HG03565 (cell line): ENCODE measurements around the gene MEX3C.

Experiments
- ATAC-seq: cut with Tn5 transposase; IDR thresholded peaks from one replicate; pipeline ENCODE4 v1.9.1; 2021; ENCODE audit warnings: mild to moderate bottlenecking, moderate library complexity; ENCODE audit not compliant: unreplicated experiment

MEX3C gene

GRCh38 chr18:51192026-51192425 is 5.5 kb downstream of the MEX3C start:
- no peak for ATAC-seq

GRCh38 chr18:51191128-51191717 is 6.3 kb downstream of the MEX3C start:
- no peak for ATAC-seq

- ATAC-seq, result no peak
Measured at GRCh38 chr18:51190000-51190399, 7.5 kb downstream of the MEX3C start.

- ATAC-seq, result no peak
Measured at GRCh38 chr18:51188024-51188701, 9.3 kb downstream of the MEX3C start.

GRCh38 chr18:51185075-51185474 is 12.4 kb downstream of the MEX3C start:
- ATAC-seq, result no peak

GRCh38 chr18:51184091-51184457 is 13.4 kb downstream of the MEX3C start:
- no peak for ATAC-seq

GRCh38 chr18:51183372-51184090 is 13.9 kb downstream of the MEX3C start:
- no peak for ATAC-seq

GRCh38 chr18:51182824-51183223 is 14.7 kb downstream of the MEX3C start:
- no peak for ATAC-seq

GRCh38 chr18:51171625-51172259 is 25.7 kb downstream of the MEX3C start:
- ATAC-seq, result no peak

GRCh38 chr18:51171223-51171622 is 26.3 kb downstream of the MEX3C start:
- no peak for ATAC-seq

GRCh38 chr18:51170664-51171063 is 26.8 kb downstream of the MEX3C start:
- ATAC-seq, result no peak

- ATAC-seq, result no peak
Measured at GRCh38 chr18:51169731-51170130, 27.8 kb downstream of the MEX3C start.

GRCh38 chr18:51168960-51169662 is 28.4 kb downstream of the MEX3C start:
- no peak for ATAC-seq

- no peak for ATAC-seq
Measured at GRCh38 chr18:51168026-51168742, 29.3 kb downstream of the MEX3C start.

GRCh38 chr18:51165296-51165695 is 32.2 kb downstream of the MEX3C start:
- ATAC-seq, result no peak

- ATAC-seq, result no peak
Measured at GRCh38 chr18:51164761-51165281, 32.7 kb downstream of the MEX3C start.

- no peak for ATAC-seq
Measured at GRCh38 chr18:51164342-51164741, 33.1 kb downstream of the MEX3C start.

- ATAC-seq, result no peak
Measured at GRCh38 chr18:51163543-51163942, 33.9 kb downstream of the MEX3C start.

- no peak for ATAC-seq
Measured at GRCh38 chr18:51162617-51163016, 34.9 kb downstream of the MEX3C start.

GRCh38 chr18:51160646-51161045 is 36.8 kb downstream of the MEX3C start:
- ATAC-seq, result no peak
